ENCODE results near the gene TNFRSF12A. TPM values are rescaled to one million over a fixed set of nuclear protein-coding genes. Genes with fewer than 3 reads are reported as not detected.

The TNFRSF12A gene
- total and polyA plus RNA-seq, 2 of the 13 experiments (the other 11 are each of a cell fraction or from before 2014, with no cell fraction given): 61.9 to 66.0 TPM

GRCh38 chr16:3059041-3059722, 39.0 kb downstream of the TNFRSF12A start (continued):
- no peak for TF ChIP-seq HMGXB3 (CRISPR knock-in tag; IDR thresholded peaks at IDR 0.05; ENCODE audit: borderline replicate concordance)
- no peak; the same call in 1 of the 2 replicates for TF ChIP-seq ZIK1 (CRISPR knock-in tag; IDR thresholded peaks at IDR 0.05; ENCODE audit: borderline replicate concordance, low read depth)
- peak; percentile 70 for TF ChIP-seq HNRNPK (IDR thresholded peaks at IDR 0.05; ENCODE audit: low read depth, low read length, poor library complexity, severe bottlenecking)
- no peak for TF ChIP-seq ZBTB34 (CRISPR knock-in tag; IDR thresholded peaks at IDR 0.05)
- 0 out of 2 replicates have a peak, but pooled peaks have one; percentile 46 for TF ChIP-seq DNMT1 (CRISPR knock-in tag; IDR thresholded peaks at IDR 0.05)
- TF ChIP-seq NFIC (IDR thresholded peaks at IDR 0.05; ENCODE audit: low read length): no peak
- TF ChIP-seq KLF11 (CRISPR knock-in tag; IDR thresholded peaks at IDR 0.05): no peak
- no peak; the same call in 1 of the 2 replicates for TF ChIP-seq CENPBD1 (CRISPR knock-in tag; IDR thresholded peaks at IDR 0.05; ENCODE audit: borderline replicate concordance, low read depth)
- TF ChIP-seq ZNF280D (CRISPR knock-in tag; IDR thresholded peaks at IDR 0.05): no peak
- no peak for TF ChIP-seq MBD4 (IDR thresholded peaks at IDR 0.05; ENCODE audit: borderline replicate concordance, low read length)
- no peak for TF ChIP-seq AGO2 (optimal IDR thresholded peaks at IDR 0.05; ENCODE audit: low read depth, low read length)
- TF ChIP-seq ZBTB20 (CRISPR knock-in tag; IDR thresholded peaks at IDR 0.05; ENCODE audit: borderline replicate concordance, low read depth): no peak; the same call in 1 of the 2 replicates
- no peak for TF ChIP-seq HIVEP1 (CRISPR knock-in tag; IDR thresholded peaks at IDR 0.05)
- peak; percentile 61; the same call in 1 of the 2 replicates for TF ChIP-seq ZNF703 (CRISPR knock-in tag; IDR thresholded peaks at IDR 0.05; ENCODE audit: borderline replicate concordance)
- no peak for TF ChIP-seq ZBTB37 (CRISPR knock-in tag; IDR thresholded peaks at IDR 0.05)
- no peak for TF ChIP-seq KDM3A (CRISPR knock-in tag; IDR thresholded peaks at IDR 0.05; ENCODE audit: low read depth)
- TF ChIP-seq ZNF225 (CRISPR knock-in tag; IDR thresholded peaks at IDR 0.05): 0 out of 2 replicates have a peak, but pooled peaks have one; percentile 19
- no peak for TF ChIP-seq MBNL3 (CRISPR knock-in tag; conservative IDR thresholded peaks at IDR 0.05)

All from HepG2 (cell line).